HG02588 (cell line): ENCODE data around the gene SLC22A12.
"Not testable (repeated sequence)": the region's sequence is repeated elsewhere in the genome, so short reads cannot be mapped to it uniquely, and the experiment has no call there.

Experiments used
- ATAC-seq: cut with Tn5 transposase; IDR thresholded peaks from one replicate; pipeline ENCODE4 v1.9.1; 2021; ENCODE audit warnings: mild to moderate bottlenecking, moderate library complexity; ENCODE audit not compliant: unreplicated experiment

SLC22A12 gene

DNA sequence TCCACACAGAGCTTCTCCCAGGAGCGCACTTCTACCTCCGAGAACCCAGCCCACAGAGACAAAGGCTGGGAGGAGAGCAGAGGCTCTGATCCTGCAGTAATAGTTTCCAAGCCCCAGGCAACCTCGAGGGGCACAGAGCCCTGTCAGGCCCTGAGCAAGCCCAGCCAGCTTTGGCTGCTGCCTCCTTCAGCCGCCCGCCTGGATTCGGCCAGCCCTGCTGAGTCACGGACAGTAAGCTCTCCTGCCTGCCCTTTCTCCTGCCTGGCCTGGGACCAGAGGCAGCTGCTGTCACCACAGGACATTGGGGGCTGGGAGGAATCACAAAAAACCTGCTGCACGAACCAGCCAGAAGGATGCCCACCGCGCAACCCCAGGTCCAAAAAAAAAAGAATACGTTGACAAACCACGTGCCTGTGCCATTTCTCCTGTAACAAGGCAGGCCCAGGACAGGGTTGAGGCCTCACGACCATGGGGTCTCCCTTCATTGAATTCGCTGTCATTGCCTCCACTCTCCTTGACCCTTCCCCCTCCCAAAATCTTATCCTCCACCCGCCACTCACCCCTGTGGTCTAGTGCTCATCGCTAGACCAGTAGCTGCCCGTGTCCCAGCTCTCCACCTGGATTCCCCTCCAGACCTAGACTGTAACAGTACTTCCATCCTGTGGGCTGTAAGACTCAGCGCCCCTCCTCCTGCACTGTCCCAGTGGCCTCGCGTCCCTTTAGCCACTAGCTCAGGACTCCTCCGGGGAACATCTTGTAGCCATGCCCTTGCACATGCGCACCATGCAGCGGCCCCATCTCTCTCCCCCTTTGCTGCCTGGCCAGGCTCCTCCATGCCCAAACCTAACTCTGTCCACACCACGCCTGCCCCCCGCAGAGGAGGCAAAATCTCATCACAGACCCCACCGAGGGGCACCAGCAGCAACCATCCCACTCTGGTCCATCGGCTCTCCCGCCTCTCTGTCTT, 7.4 kb upstream of the SLC22A12 start:
- no peak for ATAC-seq

DNA sequence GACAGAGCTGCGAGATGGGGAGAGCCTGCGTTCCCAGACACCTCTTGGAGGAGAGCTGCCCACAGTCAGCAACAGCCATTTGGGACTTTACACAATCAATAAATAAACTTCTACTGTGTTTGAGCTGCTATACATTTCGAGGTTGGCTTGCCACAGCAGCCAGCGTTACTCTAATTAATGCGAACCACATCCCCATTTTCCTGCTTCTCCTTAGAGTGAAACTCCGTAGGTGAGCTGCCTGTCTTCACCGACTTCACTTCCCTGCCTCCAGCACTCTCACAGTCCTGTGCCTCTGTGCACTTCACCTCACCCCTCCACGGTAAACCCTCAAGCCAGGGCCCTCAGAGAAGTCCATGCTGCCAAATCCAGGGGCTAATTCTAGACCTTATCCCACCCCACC, 5.9 kb upstream of the SLC22A12 start:
- ATAC-seq = no peak

DNA sequence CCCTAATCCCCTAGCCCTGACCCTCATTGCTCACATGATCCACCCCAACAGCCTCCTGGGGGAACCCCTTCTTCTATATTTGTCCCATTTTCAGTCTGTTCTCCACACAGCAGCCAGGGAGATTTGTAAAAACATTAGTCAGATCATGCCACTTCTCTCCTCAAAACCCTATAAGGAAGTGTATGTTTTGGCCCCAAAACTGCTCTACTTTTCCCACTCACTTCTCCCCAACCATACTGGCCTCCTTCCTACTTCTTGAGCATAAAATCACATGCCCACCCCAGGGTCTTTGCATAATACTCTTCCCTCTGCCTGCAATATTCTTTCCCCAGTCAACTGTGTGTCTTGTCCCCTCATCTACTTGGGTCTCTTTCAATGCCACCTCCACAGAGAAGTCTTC, 4.7 kb upstream of the SLC22A12 start:
- no peak for ATAC-seq

DNA sequence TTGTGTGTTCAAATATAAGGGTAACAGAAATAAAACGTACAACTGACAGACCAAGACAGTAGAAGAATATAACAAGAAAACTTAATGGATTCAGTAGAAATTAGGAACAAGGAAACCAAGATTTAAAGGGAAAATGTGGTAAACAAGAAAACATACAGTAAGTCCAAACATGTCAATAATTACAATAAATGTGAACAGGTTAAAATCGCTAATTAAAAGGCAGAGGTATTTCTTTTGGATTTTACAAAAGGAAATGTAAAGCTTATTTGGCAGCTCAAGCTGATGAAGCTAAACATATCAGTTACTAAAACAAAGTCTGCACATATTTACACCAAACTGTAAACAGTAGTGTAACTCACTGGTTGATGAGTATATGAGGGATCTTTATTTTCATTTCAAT, 2.3 kb upstream of the SLC22A12 start:
- no peak for ATAC-seq

DNA sequence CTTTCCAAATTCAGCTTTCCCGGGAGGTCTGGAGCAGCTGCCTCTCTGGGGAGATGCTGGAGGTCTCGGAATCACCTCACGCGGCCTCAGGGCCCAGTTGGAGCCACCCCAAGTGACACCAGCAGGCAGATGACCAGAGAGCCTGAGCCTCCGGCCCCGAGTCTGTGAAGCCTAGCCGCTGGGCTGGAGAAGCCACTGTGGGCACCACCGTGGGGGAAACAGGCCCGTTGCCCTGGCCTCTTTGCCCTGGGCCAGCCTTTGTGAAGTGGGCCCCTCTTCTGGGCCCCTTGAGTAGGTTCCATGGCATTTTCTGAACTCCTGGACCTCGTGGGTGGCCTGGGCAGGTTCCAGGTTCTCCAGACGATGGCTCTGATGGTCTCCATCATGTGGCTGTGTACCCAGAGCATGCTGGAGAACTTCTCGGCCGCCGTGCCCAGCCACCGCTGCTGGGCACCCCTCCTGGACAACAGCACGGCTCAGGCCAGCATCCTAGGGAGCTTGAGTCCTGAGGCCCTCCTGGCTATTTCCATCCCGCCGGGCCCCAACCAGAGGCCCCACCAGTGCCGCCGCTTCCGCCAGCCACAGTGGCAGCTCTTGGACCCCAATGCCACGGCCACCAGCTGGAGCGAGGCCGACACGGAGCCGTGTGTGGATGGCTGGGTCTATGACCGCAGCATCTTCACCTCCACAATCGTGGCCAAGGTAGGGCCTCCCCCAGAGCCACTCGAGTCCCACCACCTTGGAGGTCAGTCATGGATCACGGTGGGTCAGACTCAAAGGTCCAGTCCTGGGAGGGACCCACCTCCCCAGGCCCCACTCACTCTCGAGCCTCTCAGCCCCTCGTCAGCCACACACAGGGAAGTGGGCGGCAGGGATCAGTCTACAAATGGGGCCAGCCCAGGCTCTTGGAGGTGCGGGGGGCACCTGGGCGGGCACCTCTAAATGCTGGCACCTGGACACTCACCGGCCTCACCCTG, 525 bp downstream of the SLC22A12 start:
- ATAC-seq = no peak

DNA sequence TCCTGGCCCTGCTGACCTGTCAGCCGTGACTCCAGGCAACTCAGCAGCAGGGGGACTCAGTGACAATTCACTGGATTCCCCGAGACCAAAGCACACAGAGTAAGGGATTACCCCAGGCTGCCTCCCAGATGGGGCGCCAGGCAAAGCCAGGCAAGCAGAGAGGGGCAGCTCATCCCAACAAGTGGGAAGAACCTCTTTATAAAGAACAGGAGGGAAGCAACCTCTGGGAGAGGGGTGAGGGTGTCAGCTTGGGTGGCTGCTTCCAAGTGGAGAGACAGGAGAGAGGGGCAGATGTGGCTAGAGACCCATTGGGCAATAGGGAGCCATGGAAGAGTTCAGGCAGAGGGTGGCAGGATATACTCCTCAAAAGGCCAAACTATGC, 1.2 kb downstream of the SLC22A12 start:
- ATAC-seq = no peak

DNA sequence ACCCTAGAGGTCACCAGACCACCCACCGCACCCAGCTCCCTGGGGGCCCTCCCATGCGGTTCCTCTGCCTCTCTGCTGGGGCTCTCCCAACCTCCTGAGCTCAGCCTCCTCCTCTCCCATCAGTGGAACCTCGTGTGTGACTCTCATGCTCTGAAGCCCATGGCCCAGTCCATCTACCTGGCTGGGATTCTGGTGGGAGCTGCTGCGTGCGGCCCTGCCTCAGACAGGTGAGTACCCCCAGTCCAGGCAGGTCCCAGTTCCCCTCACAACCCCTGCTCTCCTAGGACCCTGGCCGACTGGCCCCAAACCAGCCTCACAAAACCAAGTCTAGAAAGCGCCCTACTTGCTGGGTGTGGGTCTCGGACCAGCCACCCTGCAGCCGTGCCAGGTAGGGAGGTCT, 1.6 kb downstream of the SLC22A12 start:
- no peak for ATAC-seq

DNA sequence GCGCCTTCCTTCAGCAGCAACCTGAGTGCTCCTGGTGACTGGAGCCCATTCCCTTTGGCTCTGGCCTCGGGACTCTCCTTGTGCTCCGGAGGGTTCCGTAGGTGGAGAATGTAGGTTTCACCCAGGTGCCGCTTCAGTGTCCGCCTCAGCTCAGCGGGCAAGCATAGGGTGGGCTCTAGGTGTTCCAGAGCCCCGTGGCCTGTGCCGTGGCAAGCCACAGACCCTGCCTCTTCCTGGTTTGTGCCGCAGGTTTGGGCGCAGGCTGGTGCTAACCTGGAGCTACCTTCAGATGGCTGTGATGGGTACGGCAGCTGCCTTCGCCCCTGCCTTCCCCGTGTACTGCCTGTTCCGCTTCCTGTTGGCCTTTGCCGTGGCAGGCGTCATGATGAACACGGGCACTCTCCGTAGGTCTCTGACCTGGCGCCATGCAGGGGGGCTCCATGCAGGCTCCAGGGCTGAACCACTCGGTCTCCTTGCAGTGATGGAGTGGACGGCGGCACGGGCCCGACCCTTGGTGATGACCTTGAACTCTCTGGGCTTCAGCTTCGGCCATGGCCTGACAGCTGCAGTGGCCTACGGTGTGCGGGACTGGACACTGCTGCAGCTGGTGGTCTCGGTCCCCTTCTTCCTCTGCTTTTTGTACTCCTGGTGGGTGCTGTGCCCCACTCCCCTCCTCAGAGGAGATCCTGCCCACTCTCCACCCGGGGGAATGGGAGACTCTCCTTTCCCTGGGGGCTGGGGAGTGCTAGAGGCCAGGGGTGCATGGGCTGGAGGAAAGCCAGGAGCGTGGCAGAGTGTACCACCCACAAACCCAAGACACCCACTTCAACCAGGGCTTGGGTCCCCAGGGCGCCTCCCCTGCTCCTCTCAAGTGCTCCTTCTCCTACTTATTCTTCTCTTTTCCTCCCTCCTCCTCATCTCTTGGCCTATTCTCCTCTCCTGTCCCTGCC, 2.4 kb downstream of the SLC22A12 start:
- no peak for ATAC-seq

DNA sequence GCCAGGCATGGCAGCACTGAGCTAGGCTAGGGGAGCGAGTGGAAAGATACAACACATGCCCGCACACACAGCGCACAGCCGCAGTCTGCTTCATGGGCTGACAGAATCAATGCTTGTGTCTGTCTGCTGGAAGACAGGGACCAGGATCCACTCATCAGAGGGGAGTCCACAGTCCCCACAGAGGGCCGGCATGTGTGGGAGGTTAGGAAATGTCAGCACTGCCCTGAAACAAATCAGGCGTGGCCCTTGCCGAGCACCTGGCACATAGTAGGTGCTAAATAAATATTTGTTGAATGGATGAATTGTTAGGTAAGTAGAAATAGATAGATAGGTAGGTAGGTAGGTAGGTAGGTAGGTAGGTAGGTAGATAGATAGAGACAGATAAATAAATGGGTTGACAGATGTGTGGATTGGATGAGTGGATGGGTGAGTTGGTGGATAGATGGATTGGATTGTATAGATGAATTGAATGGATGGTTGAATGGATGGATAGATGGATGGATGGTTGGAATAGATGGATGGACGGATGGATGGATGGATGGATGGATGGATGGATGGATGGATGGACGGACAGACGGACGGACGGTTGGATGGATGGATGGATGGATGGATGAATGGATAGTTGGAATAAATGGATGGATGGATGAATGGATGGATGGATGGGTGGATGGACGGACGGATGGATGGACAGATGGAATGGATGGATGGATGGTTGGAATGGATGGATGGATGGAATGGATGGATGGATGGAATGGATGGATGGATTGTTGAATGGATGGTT, 3.3 kb downstream of the SLC22A12 start:
- ATAC-seq = no peak

DNA sequence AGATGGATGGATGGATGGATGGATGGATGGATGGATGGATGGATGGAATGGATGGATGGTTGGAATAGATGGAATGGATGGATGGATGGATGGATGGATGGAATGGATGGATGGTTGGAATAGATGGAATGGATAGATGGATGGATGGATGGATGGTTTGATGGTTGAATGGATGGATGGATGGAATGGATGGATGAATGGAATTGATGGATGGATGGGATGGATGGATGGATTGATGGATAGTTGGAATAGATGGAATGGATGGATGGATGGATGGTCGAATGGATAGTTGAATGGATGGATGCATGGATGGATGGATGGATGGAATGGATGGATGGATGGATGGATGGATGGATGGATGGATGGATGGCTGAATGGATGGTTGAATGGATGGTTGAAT, 4.9 kb downstream of the SLC22A12 start:
- not testable (repeated sequence) for ATAC-seq

DNA sequence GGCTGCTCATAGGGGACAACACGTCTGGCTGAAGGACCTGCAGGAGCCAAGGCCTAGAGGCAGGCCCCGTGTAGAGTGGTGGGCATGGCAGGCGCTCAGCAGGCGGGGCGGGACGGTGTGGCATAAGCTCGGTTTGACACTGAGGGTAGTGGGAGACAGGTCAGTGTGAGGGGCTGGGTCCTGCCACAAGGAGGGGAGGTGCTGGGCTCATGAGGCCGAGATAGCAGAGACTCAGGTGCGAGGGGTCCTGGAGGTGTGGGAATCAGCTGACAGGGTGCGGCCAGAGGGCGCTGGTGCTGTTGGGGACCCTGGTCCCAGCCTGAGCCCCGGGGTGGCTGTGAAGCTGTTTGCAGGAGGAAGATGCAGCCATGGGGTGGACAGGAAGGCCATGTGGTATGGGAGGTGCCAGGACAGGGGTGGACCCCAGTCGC, 6.7 kb downstream of the SLC22A12 start:
- no peak for ATAC-seq

DNA sequence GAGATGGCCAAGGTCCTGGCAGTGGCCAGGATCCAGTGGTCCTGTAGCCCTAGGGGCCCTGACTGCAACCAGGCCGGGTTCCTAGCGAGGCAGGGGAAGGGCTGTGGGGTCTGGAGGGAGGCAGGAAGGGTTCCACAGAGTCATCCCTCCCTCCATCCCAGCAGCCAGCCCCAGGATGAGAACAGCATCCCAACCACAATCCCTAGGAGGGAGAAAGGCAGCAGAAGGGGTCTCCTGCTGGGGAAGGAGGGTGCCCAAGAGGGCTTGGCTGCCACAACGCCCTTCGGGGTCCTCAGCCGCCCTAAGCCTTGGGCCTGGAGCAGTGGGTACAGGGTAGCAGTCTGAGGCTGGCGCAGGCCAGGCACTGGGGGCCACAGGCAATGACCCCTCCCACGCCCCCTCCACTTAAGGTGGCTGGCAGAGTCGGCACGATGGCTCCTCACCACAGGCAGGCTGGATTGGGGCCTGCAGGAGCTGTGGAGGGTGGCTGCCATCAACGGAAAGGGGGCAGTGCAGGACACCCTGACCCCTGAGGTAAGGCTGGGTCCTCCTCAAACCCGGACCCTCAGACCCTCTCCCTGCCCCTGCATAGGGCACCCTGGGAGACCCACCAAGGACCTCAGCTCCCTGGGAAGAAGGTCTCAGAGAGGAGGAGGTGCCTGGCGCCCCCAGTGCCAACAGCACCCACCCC, 7.2 kb downstream of the SLC22A12 start:
- no peak for ATAC-seq

DNA sequence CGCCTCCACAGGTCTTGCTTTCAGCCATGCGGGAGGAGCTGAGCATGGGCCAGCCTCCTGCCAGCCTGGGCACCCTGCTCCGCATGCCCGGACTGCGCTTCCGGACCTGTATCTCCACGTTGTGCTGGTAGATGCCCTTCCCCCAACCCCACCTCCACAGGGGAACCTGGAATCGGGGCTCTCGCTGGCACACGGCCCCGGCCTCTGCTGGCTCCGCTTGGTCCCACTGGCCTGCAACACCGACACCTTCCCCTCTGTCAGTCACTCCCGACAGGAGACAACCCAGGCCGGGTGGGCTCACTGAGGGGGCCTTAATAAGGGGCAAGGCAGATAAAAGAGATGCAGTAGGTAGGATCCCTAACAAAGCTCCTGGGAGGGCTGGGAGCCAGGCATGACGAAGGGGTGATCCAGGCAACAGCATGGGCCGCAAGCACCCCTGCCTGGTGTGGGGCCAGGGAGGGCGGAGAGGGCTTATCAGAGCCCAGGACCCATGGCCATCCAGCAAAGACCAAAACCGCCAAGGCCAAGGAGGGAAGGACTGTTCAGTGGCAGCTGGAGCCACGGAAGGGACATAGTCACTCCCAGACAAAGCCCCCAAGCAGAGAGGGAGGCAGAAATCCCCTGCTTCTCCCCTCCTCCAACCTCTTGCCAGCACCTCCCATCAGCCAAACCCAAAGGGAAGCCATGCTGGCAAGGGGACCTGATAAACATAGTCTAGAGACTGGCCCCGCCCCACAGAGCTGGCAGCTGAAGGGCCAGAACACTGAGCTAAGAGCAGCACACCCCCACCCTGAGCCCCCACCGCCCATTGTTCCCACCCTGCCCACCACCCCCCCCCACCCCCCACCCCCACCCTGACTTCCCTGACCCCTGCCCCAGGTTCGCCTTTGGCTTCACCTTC, 8.0 kb downstream of the SLC22A12 start:
- ATAC-seq = no peak

DNA sequence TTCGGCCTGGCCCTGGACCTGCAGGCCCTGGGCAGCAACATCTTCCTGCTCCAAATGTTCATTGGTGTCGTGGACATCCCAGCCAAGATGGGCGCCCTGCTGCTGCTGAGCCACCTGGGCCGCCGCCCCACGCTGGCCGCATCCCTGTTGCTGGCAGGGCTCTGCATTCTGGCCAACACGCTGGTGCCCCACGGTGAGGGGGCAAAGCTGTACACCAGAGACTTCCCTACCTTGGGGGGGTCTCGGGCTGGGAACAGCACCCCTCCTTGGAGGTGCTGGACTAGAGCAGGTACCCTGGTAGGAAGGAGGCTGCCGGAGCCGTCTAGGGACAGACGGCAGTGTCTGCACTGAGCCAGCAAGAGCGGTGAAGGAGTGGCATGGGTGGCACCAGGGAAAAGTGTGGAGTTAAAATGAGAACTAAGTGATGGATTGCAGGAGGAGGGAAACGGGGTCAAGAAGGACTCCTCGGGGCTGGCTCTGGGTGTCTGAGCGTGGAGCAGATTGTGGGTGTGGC, 8.7 kb downstream of the SLC22A12 start:
- ATAC-seq = no peak

DNA sequence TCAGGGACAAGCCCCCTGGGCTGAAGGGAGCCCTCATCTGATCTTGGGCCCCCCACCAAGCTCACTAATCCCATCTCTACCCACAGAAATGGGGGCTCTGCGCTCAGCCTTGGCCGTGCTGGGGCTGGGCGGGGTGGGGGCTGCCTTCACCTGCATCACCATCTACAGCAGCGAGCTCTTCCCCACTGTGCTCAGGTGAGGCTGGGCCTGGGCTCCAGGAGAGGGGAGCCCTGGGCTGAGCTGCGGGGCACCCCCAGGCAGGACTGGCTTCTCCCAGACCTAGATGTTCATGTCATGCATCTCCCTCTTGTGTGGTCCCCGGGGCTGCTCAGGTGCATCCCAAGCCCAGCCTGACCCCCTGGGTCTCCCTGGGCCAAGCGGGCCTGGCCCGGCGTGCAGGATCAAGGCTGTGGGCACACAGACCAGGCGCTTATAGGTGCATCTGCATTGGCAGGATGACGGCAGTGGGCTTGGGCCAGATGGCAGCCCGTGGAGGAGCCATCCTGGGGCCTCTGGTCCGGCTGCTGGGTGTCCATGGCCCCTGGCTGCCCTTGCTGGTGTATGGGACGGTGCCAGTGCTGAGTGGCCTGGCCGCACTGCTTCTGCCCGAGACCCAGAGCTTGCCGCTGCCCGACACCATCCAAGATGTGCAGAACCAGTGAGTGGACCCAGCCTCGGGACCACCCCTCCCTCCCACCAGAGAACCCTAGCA, 9.4 kb downstream of the SLC22A12 start:
- ATAC-seq = no peak

DNA sequence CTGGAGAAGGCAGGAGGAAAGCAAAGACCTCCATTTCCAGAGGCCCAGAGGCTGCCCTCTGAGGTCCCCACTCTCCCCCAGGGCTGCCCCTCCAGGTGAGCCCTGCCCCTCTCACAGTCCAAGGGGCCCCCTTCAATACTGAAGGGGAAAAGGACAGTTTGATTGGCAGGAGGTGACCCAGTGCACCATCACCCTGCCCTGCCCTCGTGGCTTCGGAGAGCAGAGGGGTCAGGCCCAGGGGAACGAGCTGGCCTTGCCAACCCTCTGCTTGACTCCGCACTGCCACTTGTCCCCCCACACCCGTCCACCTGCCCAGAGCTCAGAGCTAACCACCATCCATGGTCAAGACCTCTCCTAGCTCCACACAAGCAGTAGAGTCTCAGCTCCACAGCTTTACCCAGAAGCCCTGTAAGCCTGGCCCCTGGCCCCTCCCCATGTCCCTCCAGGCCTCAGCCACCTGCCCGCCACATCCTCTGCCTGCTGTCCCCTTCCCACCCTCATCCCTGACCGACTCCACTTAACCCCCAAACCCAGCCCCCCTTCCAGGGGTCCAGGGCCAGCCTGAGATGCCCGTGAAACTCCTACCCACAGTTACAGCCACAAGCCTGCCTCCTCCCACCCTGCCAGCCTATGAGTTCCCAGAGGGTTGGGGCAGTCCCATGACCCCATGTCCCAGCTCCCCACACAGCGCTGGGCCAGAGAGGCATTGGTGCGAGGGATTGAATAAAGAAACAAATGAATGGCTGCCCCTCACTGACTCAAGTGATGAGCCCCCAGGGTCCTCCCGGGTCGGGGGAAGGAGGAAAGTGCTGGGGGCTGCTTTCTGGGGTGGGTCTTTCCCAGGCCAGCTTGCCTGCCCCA, 10.8 kb downstream of the SLC22A12 start:
- no peak for ATAC-seq
